ENCODE data around the gene FRMPD2. TPM values are rescaled to one million over a fixed set of nuclear protein-coding genes. Genes with fewer than 3 reads are reported as not detected.

The FRMPD2 gene
- total and polyA plus RNA-seq, 4 donors, result 0.28 TPM; not detected in 3

- TF ChIP-seq NR2F2 (IDR thresholded peaks at IDR 0.05), result no peak
- no peak for TF ChIP-seq SP1 (IDR thresholded peaks at IDR 0.05)
- no peak for TF ChIP-seq EGR1 (IDR thresholded peaks at IDR 0.05; ENCODE audit: low read depth in 2 of 2)
- no peak for TF ChIP-seq RAD21 (IDR thresholded peaks at IDR 0.05)
- TF ChIP-seq JUND (IDR thresholded peaks at IDR 0.05), result no peak
- TF ChIP-seq ATF3 (IDR thresholded peaks at IDR 0.05), result no peak
- no peak for TF ChIP-seq GABPA (IDR thresholded peaks at IDR 0.05 in 1 of 2, conservative IDR thresholded peaks at IDR 0.05 in 1 of 2)
- no peak for TF ChIP-seq ZBTB33 (IDR thresholded peaks at IDR 0.05)
Observed at GRCh38 chr10:48199580-48200377, 74.7 kb downstream of the FRMPD2 start (continued).

DNA sequence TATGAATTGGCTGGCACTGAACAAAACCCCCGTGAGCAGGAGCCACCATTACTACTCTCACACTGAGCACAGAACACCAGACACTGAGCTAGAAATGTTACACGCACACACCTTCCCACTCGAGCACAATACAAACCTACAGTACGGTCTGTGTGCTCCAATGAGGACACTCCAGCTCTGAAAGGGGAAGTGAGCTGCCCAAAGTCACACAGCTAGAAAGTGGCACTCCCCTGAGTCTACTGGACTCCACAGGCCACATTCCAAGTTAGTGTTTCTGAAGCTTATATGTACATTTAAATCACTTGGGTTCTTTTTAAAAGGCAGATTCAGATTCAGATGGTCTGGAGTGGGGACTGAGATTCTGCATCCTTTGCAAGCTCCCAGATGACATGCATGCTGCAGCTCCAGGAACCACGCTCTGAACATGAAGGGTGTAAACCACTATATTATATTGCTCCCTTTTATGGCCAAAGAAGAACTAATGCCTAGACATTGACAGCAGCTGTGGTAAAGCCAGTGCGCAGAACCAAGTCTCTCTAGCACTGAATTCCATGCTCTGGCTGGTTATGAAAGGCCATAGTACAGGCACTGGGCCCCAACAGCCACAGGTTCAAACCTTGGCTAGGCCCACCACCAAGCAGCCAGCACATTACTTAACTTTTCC lies 77.1 kb downstream of the FRMPD2 start:
- TF ChIP-seq HNF4G (IDR thresholded peaks at IDR 0.05), result no peak
- no peak for TF ChIP-seq RXRA (IDR thresholded peaks at IDR 0.05)
- no peak for TF ChIP-seq NR2F2 (IDR thresholded peaks at IDR 0.05)
- TF ChIP-seq FOXA1 (IDR thresholded peaks at IDR 0.05), result no peak
- TF ChIP-seq CTCF (IDR thresholded peaks at IDR 0.05; ENCODE audit: low read depth, low read length, missing input control), result no peak
- TF ChIP-seq ZBTB33 (IDR thresholded peaks at IDR 0.05), result no peak
- no peak for TF ChIP-seq HNF4A (conservative IDR thresholded peaks at IDR 0.05)
- no peak for TF ChIP-seq EGR1 (IDR thresholded peaks at IDR 0.05; ENCODE audit: low read depth in 2 of 2)
- TF ChIP-seq MAX (IDR thresholded peaks at IDR 0.05), result no peak
- TF ChIP-seq YY1 (IDR thresholded peaks at IDR 0.05), result no peak
- TF ChIP-seq FOXA2 (IDR thresholded peaks at IDR 0.05), result no peak
- no peak for TF ChIP-seq TAF1 (conservative IDR thresholded peaks at IDR 0.05)
- TF ChIP-seq, protein P1, sequence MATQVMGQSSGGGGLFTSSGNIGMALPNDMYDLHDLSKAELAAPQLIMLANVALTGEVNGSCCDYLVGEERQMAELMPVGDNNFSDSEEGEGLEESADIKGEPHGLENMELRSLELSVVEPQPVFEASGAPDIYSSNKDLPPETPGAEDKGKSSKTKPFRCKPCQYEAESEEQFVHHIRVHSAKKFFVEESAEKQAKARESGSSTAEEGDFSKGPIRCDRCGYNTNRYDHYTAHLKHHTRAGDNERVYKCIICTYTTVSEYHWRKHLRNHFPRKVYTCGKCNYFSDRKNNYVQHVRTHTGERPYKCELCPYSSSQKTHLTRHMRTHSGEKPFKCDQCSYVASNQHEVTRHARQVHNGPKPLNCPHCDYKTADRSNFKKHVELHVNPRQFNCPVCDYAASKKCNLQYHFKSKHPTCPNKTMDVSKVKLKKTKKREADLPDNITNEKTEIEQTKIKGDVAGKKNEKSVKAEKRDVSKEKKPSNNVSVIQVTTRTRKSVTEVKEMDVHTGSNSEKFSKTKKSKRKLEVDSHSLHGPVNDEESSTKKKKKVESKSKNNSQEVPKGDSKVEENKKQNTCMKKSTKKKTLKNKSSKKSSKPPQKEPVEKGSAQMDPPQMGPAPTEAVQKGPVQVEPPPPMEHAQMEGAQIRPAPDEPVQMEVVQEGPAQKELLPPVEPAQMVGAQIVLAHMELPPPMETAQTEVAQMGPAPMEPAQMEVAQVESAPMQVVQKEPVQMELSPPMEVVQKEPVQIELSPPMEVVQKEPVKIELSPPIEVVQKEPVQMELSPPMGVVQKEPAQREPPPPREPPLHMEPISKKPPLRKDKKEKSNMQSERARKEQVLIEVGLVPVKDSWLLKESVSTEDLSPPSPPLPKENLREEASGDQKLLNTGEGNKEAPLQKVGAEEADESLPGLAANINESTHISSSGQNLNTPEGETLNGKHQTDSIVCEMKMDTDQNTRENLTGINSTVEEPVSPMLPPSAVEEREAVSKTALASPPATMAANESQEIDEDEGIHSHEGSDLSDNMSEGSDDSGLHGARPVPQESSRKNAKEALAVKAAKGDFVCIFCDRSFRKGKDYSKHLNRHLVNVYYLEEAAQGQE (IDR thresholded peaks at IDR 0.05), result no peak
- no peak for TF ChIP-seq ATF3 (IDR thresholded peaks at IDR 0.05)
- no peak for TF ChIP-seq SP1 (IDR thresholded peaks at IDR 0.05)
- TF ChIP-seq RAD21 (IDR thresholded peaks at IDR 0.05), result no peak
- no peak for TF ChIP-seq JUND (IDR thresholded peaks at IDR 0.05)
- TF ChIP-seq GABPA (IDR thresholded peaks at IDR 0.05 in 1 of 2, conservative IDR thresholded peaks at IDR 0.05 in 1 of 2), result no peak
- DNase-seq (ENCODE audit: low spot score), result no peak
- 87% methylated on average over 6 of the region's 6 CpGs for WGBS

More for the DNA sequence above, 77.1 kb downstream of the FRMPD2 start:
- H3K27me3 ChIP-seq (ENCODE audit: control insufficient read depth in 4 of 4, insufficient read depth in 4 of 4, low read length in 3 of 4), result no peaks in the 10 kb centered on the region
- no peak overlapping the region for H3K9ac ChIP-seq (ENCODE audit: low read depth in 1 of 2, low read length in 2 of 2)
- H3K36me3 ChIP-seq (ENCODE audit: control insufficient read depth in 4 of 4, insufficient read depth in 3 of 4, low read depth in 1 of 4, low read length in 3 of 4), result no peaks in the 10 kb centered on the region
- no peaks in the 10 kb centered on the region for H3K4me1 ChIP-seq (ENCODE audit: control insufficient read depth in 4 of 4, insufficient read depth in 4 of 4, low read length in 3 of 4)
- H3K9me3 ChIP-seq (ENCODE audit: control insufficient read depth in 4 of 4, low read length in 3 of 4), result no peaks in the 10 kb centered on the region
- no peak overlapping the region for H3K27ac ChIP-seq (ENCODE audit: low read depth in 1 of 2, low read length in 2 of 2)
- H3K4me3 ChIP-seq (ENCODE audit: low read depth in 1 of 3, low read length in 3 of 3), result no peak overlapping the region
